GM12872 (cell line): ENCODE data around the gene IL27RA.

Experiments used
- CTCF ChIP-seq: IDR thresholded peaks from 3 replicates; pipeline ENCODE4 v1.5.1; 2011; ENCODE audit warnings: low read depth, mild to moderate bottlenecking, low read length, moderate library complexity; ENCODE audit not compliant: insufficient read depth

The IL27RA gene

DNA sequence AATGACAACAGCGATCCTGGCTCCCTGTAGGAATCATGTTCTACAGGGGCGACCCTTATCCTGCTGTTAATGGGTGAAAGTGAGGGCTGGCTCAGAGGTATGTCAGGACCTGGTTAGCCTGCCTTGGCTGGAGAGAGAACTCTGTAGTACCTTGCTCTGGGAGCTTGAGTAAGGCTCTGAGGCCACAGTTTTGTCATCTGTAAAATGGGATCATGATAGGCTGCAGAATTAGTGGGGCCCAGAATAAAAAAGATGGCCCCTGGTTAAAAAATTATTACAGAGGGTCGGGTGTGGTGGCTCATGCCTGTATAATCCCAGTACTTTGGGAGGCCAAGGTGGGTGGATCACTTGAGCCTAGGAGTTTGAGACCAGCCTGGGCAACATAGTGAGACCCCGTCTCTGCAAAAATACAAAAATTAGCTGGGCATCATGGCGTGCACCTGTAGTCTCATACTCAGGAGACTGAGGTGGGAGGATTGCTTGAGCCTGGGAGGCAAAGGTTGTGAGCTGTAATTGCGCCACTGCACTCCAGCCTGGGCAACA, 69.5 kb downstream of the IL27RA start:
- no peak for TF ChIP-seq CTCF

- no peak for TF ChIP-seq CTCF
Measured at GRCh38 chr19:14102102-14102696, 70.6 kb downstream of the IL27RA start.

DNA sequence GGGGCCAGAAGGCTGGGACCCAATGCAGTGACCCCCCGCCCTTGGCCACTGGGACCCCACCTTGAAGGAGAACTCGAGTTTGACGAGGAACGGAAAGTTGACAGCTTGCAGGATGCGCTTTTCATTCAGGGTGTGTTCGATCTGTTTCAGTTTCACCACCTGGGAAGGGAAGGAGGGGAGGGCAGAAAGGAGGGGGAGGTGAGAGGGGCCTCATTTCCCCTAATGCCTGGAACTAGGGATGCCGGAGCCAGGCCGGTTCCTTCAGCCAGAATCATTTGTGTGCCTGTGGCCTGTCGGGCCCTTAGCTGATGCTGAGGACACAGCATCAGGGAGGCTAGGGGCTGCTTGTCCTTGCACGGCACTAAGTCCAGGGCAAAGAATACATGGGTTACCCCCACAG, 71.2 kb downstream of the IL27RA start:
- TF ChIP-seq CTCF: no peak
